Ramos (cell line): ENCODE results near the gene SMARCAL1.
"Not testable (repeated sequence)": the region's sequence is repeated elsewhere in the genome, so short reads cannot be mapped to it uniquely, and the experiment has no call there.

Source experiments
- in situ Hi-C: fragments of 300-500 bp; cut with MboI; formaldehyde crosslinking; loops from one replicate; pipeline ENCODE4 v1.14.3; 2022; ENCODE audit warnings: low sequenced_read_pairs; ENCODE audit not compliant: unreplicated experiment

Gene SMARCAL1

GRCh38 chr2:216412022-216412999 lies at the start of gene SMARCAL1:
TSS of gene SMARCAL1 (plus strand) at chr2:216412484. CDS start at chr2:216414705, 2,221 bp downstream.
- in situ Hi-C loops: no loop called here

GRCh38 chr2:216362730-216363129 lies 49.6 kb upstream of the SMARCAL1 start:
- in situ Hi-C loops: no loop called here

- in situ Hi-C loops: no loop called here
Observed at GRCh38 chr2:216363221-216363620, 49.1 kb upstream of the SMARCAL1 start.

GRCh38 chr2:216365518-216365917 lies 46.8 kb upstream of the SMARCAL1 start:
- in situ Hi-C loops: no loop called here

- in situ Hi-C loops: no loop called here
Observed at GRCh38 chr2:216366777-216367471, 45.4 kb upstream of the SMARCAL1 start.

GRCh38 chr2:216369821-216370220 lies 42.5 kb upstream of the SMARCAL1 start:
- in situ Hi-C loops: no loop called here

GRCh38 chr2:216370961-216371712 lies 41.1 kb upstream of the SMARCAL1 start:
- in situ Hi-C loops: no loop called here

GRCh38 chr2:216371721-216372702 lies 40.3 kb upstream of the SMARCAL1 start, which contains the start of gene MARCHF4:
TSS of gene MARCHF4 (minus strand) at chr2:216372483. CDS start at chr2:216370260, 2,223 bp downstream.
- in situ Hi-C loops: no loop called here

- in situ Hi-C loops: no loop called here
Observed at GRCh38 chr2:216372761-216373291, 39.5 kb upstream of the SMARCAL1 start.

GRCh38 chr2:216373896-216374295 lies 38.4 kb upstream of the SMARCAL1 start:
- in situ Hi-C loops: no loop called here

- in situ Hi-C loops: no loop called here
Observed at GRCh38 chr2:216375286-216375685, 37.0 kb upstream of the SMARCAL1 start.

GRCh38 chr2:216379977-216380376 lies 32.3 kb upstream of the SMARCAL1 start:
- in situ Hi-C loops: no loop called here

- in situ Hi-C loops: not testable (repeated sequence)
Observed at GRCh38 chr2:216384409-216384808, 27.9 kb upstream of the SMARCAL1 start.

GRCh38 chr2:216385478-216385877 lies 26.8 kb upstream of the SMARCAL1 start:
- in situ Hi-C loops: no loop called here

- in situ Hi-C loops: no loop called here
Observed at GRCh38 chr2:216387262-216387661, 25.0 kb upstream of the SMARCAL1 start.

GRCh38 chr2:216388046-216388884 lies 24.0 kb upstream of the SMARCAL1 start:
- in situ Hi-C loops: no loop called here

GRCh38 chr2:216389570-216389969 lies 22.7 kb upstream of the SMARCAL1 start:
- in situ Hi-C loops: no loop called here

GRCh38 chr2:216391401-216391800 lies 20.9 kb upstream of the SMARCAL1 start:
- in situ Hi-C loops: no loop called here
